ENCODE measurements around the gene RPAP2. TPM values are rescaled to one million over a fixed set of nuclear protein-coding genes. Genes with fewer than 3 reads are reported as not detected.

RPAP2 gene
- total RNA-seq, 4 donors from 2014 or later, result 3.1 to 18.5 (median 8.4) TPM

DNA sequence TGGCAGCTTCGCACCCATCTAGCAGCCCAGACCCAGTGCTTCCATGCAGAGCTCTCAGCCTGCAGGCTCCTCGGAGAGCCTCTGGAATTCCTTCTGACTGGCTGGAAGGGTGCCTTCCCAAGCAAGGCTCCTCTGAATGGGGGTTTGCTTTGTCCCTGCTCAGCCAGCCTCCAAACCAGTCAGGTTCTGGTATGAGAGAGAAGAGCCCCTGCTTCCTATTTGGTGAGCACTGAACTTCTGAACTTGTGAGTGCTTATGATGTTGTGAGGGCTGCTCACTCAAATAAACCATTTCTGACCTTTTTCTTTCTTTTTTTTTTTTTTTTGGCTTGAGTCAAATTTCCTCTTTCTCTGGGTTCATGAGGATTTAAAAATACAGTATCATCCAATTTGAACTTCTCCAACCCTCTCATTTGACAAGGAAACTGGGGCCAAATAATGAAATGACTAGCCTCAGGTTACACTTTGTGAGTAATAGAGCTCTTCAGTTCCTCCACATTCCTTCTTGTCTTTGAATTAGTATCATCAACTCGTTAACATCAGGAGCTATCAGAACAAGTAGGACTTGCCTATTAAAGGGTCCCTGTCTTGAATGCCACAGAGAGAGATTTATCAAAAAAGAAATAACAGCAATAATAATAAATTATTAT is 148.3 kb downstream of the RPAP2 start:
- no peaks in the 10 kb centered on the region for H3K36me3 ChIP-seq
- H3K4me1 ChIP-seq, result no peaks in the 10 kb centered on the region
- no peak for TF ChIP-seq POLR2A (IDR thresholded peaks at IDR 0.05)
- TF ChIP-seq, protein P1, sequence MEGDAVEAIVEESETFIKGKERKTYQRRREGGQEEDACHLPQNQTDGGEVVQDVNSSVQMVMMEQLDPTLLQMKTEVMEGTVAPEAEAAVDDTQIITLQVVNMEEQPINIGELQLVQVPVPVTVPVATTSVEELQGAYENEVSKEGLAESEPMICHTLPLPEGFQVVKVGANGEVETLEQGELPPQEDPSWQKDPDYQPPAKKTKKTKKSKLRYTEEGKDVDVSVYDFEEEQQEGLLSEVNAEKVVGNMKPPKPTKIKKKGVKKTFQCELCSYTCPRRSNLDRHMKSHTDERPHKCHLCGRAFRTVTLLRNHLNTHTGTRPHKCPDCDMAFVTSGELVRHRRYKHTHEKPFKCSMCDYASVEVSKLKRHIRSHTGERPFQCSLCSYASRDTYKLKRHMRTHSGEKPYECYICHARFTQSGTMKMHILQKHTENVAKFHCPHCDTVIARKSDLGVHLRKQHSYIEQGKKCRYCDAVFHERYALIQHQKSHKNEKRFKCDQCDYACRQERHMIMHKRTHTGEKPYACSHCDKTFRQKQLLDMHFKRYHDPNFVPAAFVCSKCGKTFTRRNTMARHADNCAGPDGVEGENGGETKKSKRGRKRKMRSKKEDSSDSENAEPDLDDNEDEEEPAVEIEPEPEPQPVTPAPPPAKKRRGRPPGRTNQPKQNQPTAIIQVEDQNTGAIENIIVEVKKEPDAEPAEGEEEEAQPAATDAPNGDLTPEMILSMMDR (IDR thresholded peaks at IDR 0.05), result no peak
- no peaks in the 10 kb centered on the region for H3K9me3 ChIP-seq
- no peak overlapping the region for H3K27ac ChIP-seq
- no peak overlapping the region for H3K4me3 ChIP-seq
- 43 to 50% methylated on average over 3 of the region's 3 CpGs for WGBS, 2 donors
- intact Hi-C loops (cut with DNase I), result no loop called here
- H3K27me3 ChIP-seq, result no peaks in the 10 kb centered on the region
- no peak for DNase-seq

DNA sequence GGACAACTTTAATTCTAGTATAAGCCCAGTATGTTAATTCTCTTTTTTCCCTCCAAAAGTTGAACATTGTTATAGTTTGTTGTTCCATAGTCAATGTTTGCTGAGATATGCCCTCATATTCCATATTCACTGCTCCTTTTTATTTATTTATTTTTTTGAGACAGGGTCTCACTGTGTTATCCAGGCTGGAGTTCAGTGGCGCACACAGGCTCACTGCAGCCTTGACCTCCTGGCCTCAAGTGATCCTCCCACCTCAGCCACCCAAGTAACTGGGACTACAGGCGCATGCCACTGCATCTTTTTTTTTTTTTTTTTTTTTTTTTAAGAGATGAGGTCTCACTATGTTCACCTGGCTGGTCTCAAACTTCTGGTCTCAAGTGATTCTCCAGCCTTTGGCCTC is 149.1 kb downstream of the RPAP2 start:
- intact Hi-C loops (cut with DNase I), result no loop called here
- WGBS, 2 donors, result 90 to 97% methylated on average over 2 of the region's 2 CpGs
- DNase-seq, result no peak

More for the DNA sequence above, 149.1 kb downstream of the RPAP2 start:
- Histone ChIP-seq H3K36me3 (no peaks in the 10 kb centered on the region), H3K9me3 (no peaks in the 10 kb centered on the region), H3K4me1 (no peaks in the 10 kb centered on the region), H3K4me3 (no peak overlapping the region), H3K27me3 (no peaks in the 10 kb centered on the region), H3K27ac (no peak overlapping the region)
- no peak for TF ChIP-seq POLR2A (IDR thresholded peaks at IDR 0.05)
- TF ChIP-seq, protein P1 (IDR thresholded peaks at IDR 0.05), result no peak

Small RNA genes lying within 50 kb of the gene (small RNA-seq; reads per million reads assigned to genes)
- gene RN7SL824P, result 0 reads per million in 4 donors

Other genes starting within 250 kb of the RPAP2 start
- gene SETSIP, start 223.6 kb upstream of the RPAP2 start, total RNA-seq, result not detected
- gene BTBD8, start 218.7 kb upstream of the RPAP2 start, total RNA-seq, result 1 to 10 TPM in 3 of 4 donors, under 1 TPM in 1; 0.83 to 4.0 (median 2.7) TPM
- gene C1orf146, start 81.1 kb upstream of the RPAP2 start, total RNA-seq, result not detected
- gene GLMN, start 72 bp upstream of the RPAP2 start, total RNA-seq, result 10 to 100 TPM in 2 of 4 donors, 1 to 10 TPM in 2; 3.9 to 12.0 (median 10.4) TPM
- gene GFI1, start 187.9 kb downstream of the RPAP2 start, total RNA-seq, result 1 to 10 TPM in 2 of 4 donors, under 1 TPM in 2; 0.09 to 2.7 (median 0.85) TPM

All from esophagus squamous epithelium (tissue), 5 donors.